ENCODE data around the gene RIMBP2.

Gene RIMBP2

GRCh38 chr12:130714091-130714590, 2.0 kb downstream of the RIMBP2 start:
- TF ChIP-seq, protein P1, sequence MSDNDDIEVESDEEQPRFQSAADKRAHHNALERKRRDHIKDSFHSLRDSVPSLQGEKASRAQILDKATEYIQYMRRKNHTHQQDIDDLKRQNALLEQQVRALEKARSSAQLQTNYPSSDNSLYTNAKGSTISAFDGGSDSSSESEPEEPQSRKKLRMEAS (IDR thresholded peaks at IDR 0.05; ENCODE audit: low read depth, low read length), result no peak
- TF ChIP-seq MYC (IDR thresholded peaks at IDR 0.05; ENCODE audit: low read depth, low read length) (no peak), POLR2A (IDR thresholded peaks at IDR 0.05; ENCODE audit: extremely low read depth, insufficient read length) (no peak), CTCF (IDR thresholded peaks at IDR 0.05; ENCODE audit: low read depth, low read length) (no peak)
- H3K4me3 ChIP-seq (ENCODE audit: low read depth, low read length), result no peak overlapping the region
- no peak for DNase-seq (ENCODE audit: low read depth)

GRCh38 chr12:130713581-130713991, 2.5 kb downstream of the RIMBP2 start:
- DNase-seq (ENCODE audit: low read depth), result no peak

DNA sequence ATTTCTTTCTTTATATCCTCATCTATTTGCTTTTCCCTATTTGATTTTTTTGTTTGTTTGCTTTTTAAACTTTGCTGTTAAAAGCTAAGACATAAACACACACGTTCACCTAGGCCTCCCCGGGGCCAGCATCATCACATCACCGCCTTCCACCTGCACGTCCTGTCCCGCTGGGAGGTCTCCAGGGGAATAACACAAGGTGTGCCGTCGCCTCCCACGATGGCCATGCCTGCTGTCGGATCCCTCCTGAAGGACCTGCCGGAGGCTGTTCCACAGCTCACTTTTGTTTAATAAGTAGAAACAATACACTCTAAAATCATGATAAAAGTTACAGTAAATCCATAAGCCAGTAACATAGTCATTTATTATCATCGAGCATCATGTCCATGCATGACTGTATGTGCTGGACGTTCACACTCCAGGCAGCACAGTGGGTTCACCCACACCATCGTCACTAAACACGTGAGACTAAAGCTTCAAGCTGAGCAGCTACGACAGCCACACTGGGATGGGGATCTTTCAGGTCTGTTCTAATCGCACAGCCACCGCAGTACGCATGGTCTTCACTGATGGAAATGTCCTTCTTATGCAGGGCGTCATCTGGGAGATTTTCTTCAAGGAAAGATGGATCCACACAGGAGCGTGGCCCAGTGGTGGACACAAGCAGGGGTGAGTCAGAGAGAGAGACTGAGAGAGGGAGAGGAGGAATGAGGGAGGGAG, 3.6 kb downstream of the RIMBP2 start:
- no peak for DNase-seq (ENCODE audit: low read depth)
- H3K4me3 ChIP-seq (ENCODE audit: low read depth, low read length), result no peak overlapping the region
- TF ChIP-seq CTCF (IDR thresholded peaks at IDR 0.05; ENCODE audit: low read depth, low read length) (no peak), MYC (IDR thresholded peaks at IDR 0.05; ENCODE audit: low read depth, low read length) (no peak), POLR2A (IDR thresholded peaks at IDR 0.05; ENCODE audit: extremely low read depth, insufficient read length) (no peak)
- TF ChIP-seq, protein P1 (IDR thresholded peaks at IDR 0.05; ENCODE audit: low read depth, low read length), result no peak

More at GRCh38 chr12:130713581-130713991, 2.5 kb downstream of the RIMBP2 start:
- TF ChIP-seq MYC (IDR thresholded peaks at IDR 0.05; ENCODE audit: low read depth, low read length) (no peak), POLR2A (IDR thresholded peaks at IDR 0.05; ENCODE audit: extremely low read depth, insufficient read length) (no peak), CTCF (IDR thresholded peaks at IDR 0.05; ENCODE audit: low read depth, low read length) (no peak)
- TF ChIP-seq, protein P1 (IDR thresholded peaks at IDR 0.05; ENCODE audit: low read depth, low read length), result no peak
- no peak overlapping the region for H3K4me3 ChIP-seq (ENCODE audit: low read depth, low read length)

DNA sequence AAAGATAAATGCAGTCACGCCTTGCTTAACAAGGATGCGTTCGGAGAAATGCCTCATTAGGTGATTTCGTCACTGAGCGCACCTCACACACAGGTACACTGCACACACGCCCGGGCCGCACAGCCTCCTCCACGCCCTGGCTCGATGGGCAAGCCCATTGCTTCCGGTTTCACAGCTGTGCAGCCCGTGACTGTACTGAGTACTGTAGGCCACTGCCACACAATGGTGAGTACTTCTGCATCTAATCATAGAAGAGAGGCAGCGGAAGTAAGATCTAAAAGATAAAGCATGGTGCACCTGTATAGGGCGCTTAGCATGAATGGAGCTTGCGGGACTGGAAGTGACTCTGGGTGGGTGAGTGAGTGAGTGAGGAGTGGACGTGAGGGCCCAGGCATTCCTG, 4.3 kb downstream of the RIMBP2 start:
- TF ChIP-seq CTCF (IDR thresholded peaks at IDR 0.05; ENCODE audit: low read depth, low read length) (no peak), MYC (IDR thresholded peaks at IDR 0.05; ENCODE audit: low read depth, low read length) (no peak), POLR2A (IDR thresholded peaks at IDR 0.05; ENCODE audit: extremely low read depth, insufficient read length) (no peak)
- TF ChIP-seq, protein P1 (IDR thresholded peaks at IDR 0.05; ENCODE audit: low read depth, low read length), result no peak
- no peak for DNase-seq (ENCODE audit: low read depth)
- no peak overlapping the region for H3K4me3 ChIP-seq (ENCODE audit: low read depth, low read length)

- H3K4me3 ChIP-seq (ENCODE audit: low read depth, low read length), result no peak overlapping the region
- DNase-seq (ENCODE audit: low read depth), result no peak
- TF ChIP-seq CTCF (IDR thresholded peaks at IDR 0.05; ENCODE audit: low read depth, low read length), result no peak
- TF ChIP-seq MYC (IDR thresholded peaks at IDR 0.05; ENCODE audit: low read depth, low read length), result no peak
- TF ChIP-seq, protein P1 (IDR thresholded peaks at IDR 0.05; ENCODE audit: low read depth, low read length), result no peak
- TF ChIP-seq POLR2A (IDR thresholded peaks at IDR 0.05; ENCODE audit: extremely low read depth, insufficient read length), result no peak
Measured at GRCh38 chr12:130710733-130711080, 5.4 kb downstream of the RIMBP2 start.
